A673 (cell line): ENCODE results near the gene P4HTM. TPM values are rescaled to one million over a fixed set of nuclear protein-coding genes. Genes with fewer than 3 reads are reported as not detected.

Source experiments
- BruUV-seq: library from RNA; stranded (reverse); fragments of 400-500 nt; replicated peaks from 2 replicates; lab custom pipeline; 2021; lab: Mats Ljungman, UMichigan
- CTCF ChIA-PET: fragments of 300-600 bp; sonication (Branson Sonifier 250); formaldehyde crosslinking; loops from one replicate; lab custom pipeline; 2022; ENCODE audit warnings: antibody characterized with exemption; lab: Charles Lee
- POLR2A ChIA-PET: fragments of 300-600 bp; sonication (Branson Sonifier 250); formaldehyde crosslinking; loops from one replicate; lab custom pipeline; 2022; ENCODE audit warnings: antibody characterized with exemption; ENCODE audit not compliant: low non-redundant PET; lab: Charles Lee
- DNase-seq: peaks from one replicate; pipeline ENCODE4 v3.0.0-alpha.2; 2015; ENCODE audit warnings: low spot score
- H3K27ac ChIP-seq: fragments of 200-600 bp; sonication (generic); 2 replicates; pipeline ENCODE4 v1.5.1; 2016; ENCODE audit warnings: mixed run types, low read depth, mild to moderate bottlenecking, mixed read lengths, antibody characterized with exemption, low read length; ENCODE audit not compliant: poor library complexity, severe bottlenecking
- H3K27me3 ChIP-seq: fragments of 200-600 bp; sonication (generic); replicated peaks from 2 replicates; pipeline ENCODE4 v1.6.1; 2017; ENCODE audit warnings: mixed run types, low read depth, mild to moderate bottlenecking, mixed read lengths, antibody characterized with exemption, low read length; ENCODE audit not compliant: insufficient read depth, poor library complexity
- H3K36me3 ChIP-seq: fragments of 200-600 bp; sonication (generic); 2 replicates; pipeline ENCODE4 v1.6.1; 2016; ENCODE audit warnings: mixed run types, mild to moderate bottlenecking, mixed read lengths, antibody characterized with exemption, low read length; ENCODE audit not compliant: insufficient read depth, poor library complexity, severe bottlenecking
- H3K4me1 ChIP-seq: fragments of 200-600 bp; sonication (generic); 2 replicates; pipeline ENCODE4 v1.6.1; 2017; ENCODE audit warnings: mixed run types, mild to moderate bottlenecking, mixed read lengths, antibody characterized with exemption, low read length; ENCODE audit not compliant: insufficient read depth, poor library complexity, severe bottlenecking
- H3K4me3 ChIP-seq: fragments of 200-600 bp; sonication (generic); 2 replicates; pipeline ENCODE4 v1.5.1; 2016; ENCODE audit warnings: low read depth, mixed run types, mild to moderate bottlenecking, mixed read lengths, low read length; ENCODE audit not compliant: poor library complexity, severe bottlenecking
- H3K9me3 ChIP-seq: fragments of 200-600 bp; sonication (generic); 2 replicates; pipeline ENCODE4 v1.6.1; 2016; ENCODE audit warnings: mixed run types, low read depth, mild to moderate bottlenecking, mixed read lengths, antibody characterized with exemption, low read length; ENCODE audit not compliant: poor library complexity, severe bottlenecking
- CTCF ChIP-seq: fragments of 300-800, 200-600 bp; sonication (generic); conservative IDR thresholded peaks from 2 replicates; pipeline ENCODE4 v1.5.1; 2017; ENCODE audit warnings: low read depth, mild to moderate bottlenecking, antibody characterized with exemption, low read length, moderate library complexity, mixed read lengths
- EZH2 ChIP-seq: fragments of 200-600 bp; sonication (generic); IDR thresholded peaks from 2 replicates; pipeline ENCODE4 v1.6.1; 2017; ENCODE audit warnings: borderline replicate concordance, low read depth, mild to moderate bottlenecking, mixed read lengths, antibody characterized with exemption, low read length; ENCODE audit not compliant: poor library complexity, severe bottlenecking
- intact Hi-C: fragments of 100-400 bp; cut with micrococcal nuclease; formaldehyde crosslinking; loops from one replicate; pipeline ENCODE4 v1.10.0; 2022; ENCODE audit not compliant: unreplicated experiment
- total RNA-seq: library from RNA; stranded (reverse); gene quantifications from 2 replicates; pipeline ENCODE4 v1.2.3, GENCODE V29; 2021

P4HTM gene
- total RNA-seq, 1 experiment from 2014 or later = 14.9 TPM

- H3K36me3 ChIP-seq = peaks cover 18% of the 10 kb centered on the region
- H3K27me3 ChIP-seq = no peaks in the 10 kb centered on the region
- no peaks in the 10 kb centered on the region for H3K9me3 ChIP-seq
- TF ChIP-seq CTCF (no peak), EZH2 (no peak)
- H3K27ac ChIP-seq = peak overlapping the region; percentile 96
- H3K4me1 ChIP-seq = no peaks in the 10 kb centered on the region
- peak; percentile 94 for DNase-seq
- peak overlapping the region; percentile 83 for H3K4me3 ChIP-seq
- ChIA-PET CTCF (interaction anchor here (0.6 to 2.5 kb wide), 2 partner anchors 14 to 15 kb away, joined by 3 to 14 read pairs; partner anchors contain the start of gene WDR6), POLR2A (no interaction called here)
- no TSS peak for BruUV-seq
- intact Hi-C loops = no loop called here
These were observed 31.3 kb downstream of the P4HTM start for GRCh38 chr3:49021213-49021812.

GRCh38 chr3:49021813-49022687 lies 32.0 kb downstream of the P4HTM start, which contains the start of gene NDUFAF3:
NDUFAF3 (plus strand) TSS chr3:49022121; CDS start chr3:49022145, 24 bp downstream.
- CTCF ChIA-PET = interaction anchor here (2.5 kb wide), 1 partner anchor 15 kb away, joined by 14 read pairs; the partner anchor contains the start of gene WDR6
- peak; percentile 77 for TF ChIP-seq CTCF
- no peak for TF ChIP-seq EZH2
- POLR2A ChIA-PET = no interaction called here
- peak; percentile 85 for DNase-seq
- Histone ChIP-seq H3K27ac (peak within 1 kb of the TSS; percentile 96), H3K9me3 (no peaks in the 10 kb centered on the region), H3K27me3 (no peaks in the 10 kb centered on the region), H3K4me3 (peak within 1 kb of the TSS; percentile 83), H3K4me1 (no peaks in the 10 kb centered on the region), H3K36me3 (peaks cover 21% of the 10 kb centered on the region)
- intact Hi-C loops = no loop called here
- no TSS peak for BruUV-seq

DNA sequence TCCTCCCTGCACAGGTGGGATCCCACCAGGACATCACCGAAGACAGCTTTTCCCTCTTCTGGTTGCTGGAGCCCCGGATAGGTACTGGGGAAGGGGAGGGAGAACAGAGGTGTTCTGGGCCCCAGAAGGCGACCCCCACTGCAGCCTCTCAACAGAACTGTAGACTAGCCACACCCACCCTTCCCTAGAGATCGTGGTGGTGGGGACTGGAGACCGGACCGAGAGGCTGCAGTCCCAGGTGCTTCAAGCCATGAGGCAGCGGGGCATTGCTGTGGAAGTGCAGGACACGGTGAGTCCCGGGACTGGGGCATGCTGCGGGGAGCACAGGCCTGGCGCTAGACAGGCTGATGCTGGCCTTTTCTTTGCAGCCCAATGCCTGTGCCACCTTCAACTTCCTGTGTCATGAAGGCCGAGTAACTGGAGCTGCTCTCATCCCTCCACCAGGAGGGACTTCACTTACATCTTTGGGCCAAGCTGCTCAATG lies 32.7 kb downstream of the P4HTM start:
- ChIA-PET POLR2A (no interaction called here), CTCF (no interaction called here)
- H3K27me3 ChIP-seq = no peaks in the 10 kb centered on the region
- no peaks in the 10 kb centered on the region for H3K9me3 ChIP-seq
- TF ChIP-seq EZH2 (no peak), CTCF (no peak)
- H3K27ac ChIP-seq = peak overlapping the region; percentile 96
- no TSS peak for BruUV-seq
- peaks cover 3% of the 10 kb centered on the region for H3K4me1 ChIP-seq
- H3K36me3 ChIP-seq = peaks cover 21% of the 10 kb centered on the region
- DNase-seq = no peak
- H3K4me3 ChIP-seq = peak overlapping the region; percentile 83
- intact Hi-C loops = no loop called here
